HL-60/S4 treated with retinoic acid at 250 ng/mL for 4 days and 3 days (cell line): ENCODE results near the gene DOK7.

Experiments used
- in situ Hi-C: fragments of 300-500 bp; cut with MboI; formaldehyde crosslinking; loops from 2 replicates; pipeline ENCODE4 v1.7.0; 2022; ENCODE audit warnings: low sequenced_read_pairs

The DOK7 gene

GRCh38 chr4:3459156-3459555, 4.0 kb upstream of the DOK7 start:
- in situ Hi-C loops: loop anchor here (10.0 kb wide), 1 partner anchor 124 kb away; no protein-coding TSS in a partner anchor

GRCh38 chr4:3460926-3461325, 2.2 kb upstream of the DOK7 start:
- in situ Hi-C loops: no loop called here

- in situ Hi-C loops: no loop called here
These were observed 1.4 kb upstream of the DOK7 start for GRCh38 chr4:3461515-3462291.

GRCh38 chr4:3462321-3462789, 751 bp upstream of the DOK7 start:
- in situ Hi-C loops: no loop called here

GRCh38 chr4:3463556-3464348, 646 bp downstream of the DOK7 start:
- in situ Hi-C loops: no loop called here

GRCh38 chr4:3464349-3464905, 1.3 kb downstream of the DOK7 start:
- in situ Hi-C loops: no loop called here

GRCh38 chr4:3464911-3465697, 2.0 kb downstream of the DOK7 start:
- in situ Hi-C loops: no loop called here

- in situ Hi-C loops: no loop called here
These were observed 2.9 kb downstream of the DOK7 start for GRCh38 chr4:3465698-3466671.

- in situ Hi-C loops: no loop called here
These were observed 3.8 kb downstream of the DOK7 start for GRCh38 chr4:3466691-3467600.

- in situ Hi-C loops: no loop called here
These were observed 4.5 kb downstream of the DOK7 start for GRCh38 chr4:3467601-3468031.

GRCh38 chr4:3468154-3468553, 5.0 kb downstream of the DOK7 start:
- in situ Hi-C loops: no loop called here

- in situ Hi-C loops: no loop called here
These were observed 5.7 kb downstream of the DOK7 start for GRCh38 chr4:3468804-3469203.

- in situ Hi-C loops: no loop called here
These were observed 6.5 kb downstream of the DOK7 start for GRCh38 chr4:3469386-3470243.

- in situ Hi-C loops: no loop called here
These were observed 7.4 kb downstream of the DOK7 start for GRCh38 chr4:3470244-3471097.

GRCh38 chr4:3471098-3471760, 8.1 kb downstream of the DOK7 start:
- in situ Hi-C loops: no loop called here

- in situ Hi-C loops: no loop called here
These were observed 8.8 kb downstream of the DOK7 start for GRCh38 chr4:3471886-3472285.
